GM18502 (cell line): ENCODE data around the gene TDRD5.

Experiments
- ATAC-seq: cut with Tn5 transposase; IDR thresholded peaks from one replicate; pipeline ENCODE4 v1.9.1; 2021; ENCODE audit warnings: mild to moderate bottlenecking; ENCODE audit not compliant: unreplicated experiment, poor library complexity

TDRD5 gene

GRCh38 chr1:179729881-179730280 lies 138.2 kb downstream of the TDRD5 start:
- no peak for ATAC-seq

GRCh38 chr1:179731643-179732042 lies 140.0 kb downstream of the TDRD5 start:
- ATAC-seq, result no peak
